SJSA1 (cell line): ENCODE results near the gene ASB13. TPM values are rescaled to one million over a fixed set of nuclear protein-coding genes. Genes with fewer than 3 reads are reported as not detected.

Experiments
- DNase-seq, 2 experiments: peaks; one replicate each; pipeline ENCODE4 v3.0.0-alpha.2; 2015 to 2020; ENCODE audit warnings: low spot score in 2 of 2, low read depth in 1 of 2
- H3K27ac ChIP-seq: fragments of 250-450 bp; sonication (Bioruptor Pico); 2 replicates; pipeline ENCODE4 v1.5.1; 2020; ENCODE audit warnings: mild to moderate bottlenecking, moderate library complexity
- H3K27me3 ChIP-seq: fragments of 250-450 bp; sonication (Bioruptor Pico); replicated peaks from 2 replicates; pipeline ENCODE4 v1.5.1; 2020; ENCODE audit warnings: mild to moderate bottlenecking, moderate library complexity
- H3K36me3 ChIP-seq: fragments of 250-450 bp; sonication (Bioruptor Pico); 2 replicates; pipeline ENCODE4 v1.5.1; 2020; ENCODE audit warnings: mild to moderate bottlenecking
- H3K4me1 ChIP-seq: fragments of 250-450 bp; sonication (Bioruptor Pico); replicated peaks from 2 replicates; pipeline ENCODE4 v1.6.1; 2021; ENCODE audit warnings: mild to moderate bottlenecking
- H3K4me3 ChIP-seq: fragments of 250-450 bp; sonication (Bioruptor Pico); 2 replicates; pipeline ENCODE4 v1.5.1; 2020; ENCODE audit warnings: mild to moderate bottlenecking
- H3K9me3 ChIP-seq: fragments of 250-450 bp; sonication (Bioruptor Pico); replicated peaks from 2 replicates; pipeline ENCODE4 v1.5.1; 2020; ENCODE audit warnings: mild to moderate bottlenecking
- total RNA-seq: library from RNA; depleted of rRNA; stranded (reverse); fragments of >200 nt; shearing (Covaris generic); gene quantifications from 2 replicates; pipeline ENCODE4 v1.2.3, GENCODE V29; 2014; rRNA removed

Gene ASB13
- total RNA-seq: 4.2 and 6.8 TPM in 2 replicates

GRCh38 chr10:5666008-5666840 lies at the start of gene ASB13:
ASB13 (minus strand) TSS chr10:5666595; CDS start chr10:5666551, 44 bp downstream.
- H3K4me1 ChIP-seq: peaks cover 16% of the 10 kb centered on the region
- H3K27ac ChIP-seq: no peak within 1 kb of the TSS
- peak; percentile 12 to 60 for DNase-seq
- no peaks in the 10 kb centered on the region for H3K9me3 ChIP-seq
- H3K4me3 ChIP-seq: peak within 1 kb of the TSS; percentile 78
- H3K27me3 ChIP-seq: peaks cover 21% of the 10 kb centered on the region
- H3K36me3 ChIP-seq: 0 out of 2 replicates have a peak, but pooled peaks cover 3% of the 10 kb centered on the region

GRCh38 chr10:5711642-5712041 lies 45.2 kb upstream of the ASB13 start:
- Histone ChIP-seq H3K27ac (no peak overlapping the region), H3K36me3 (no peaks in the 10 kb centered on the region), H3K27me3 (no peaks in the 10 kb centered on the region), H3K9me3 (no peaks in the 10 kb centered on the region), H3K4me3 (no peak overlapping the region), H3K4me1 (no peaks in the 10 kb centered on the region)
- DNase-seq: no peak

GRCh38 chr10:5710859-5711258 lies 44.5 kb upstream of the ASB13 start:
- H3K27me3 ChIP-seq: no peaks in the 10 kb centered on the region
- no peak overlapping the region for H3K27ac ChIP-seq
- no peak for DNase-seq
- H3K4me1 ChIP-seq: no peaks in the 10 kb centered on the region
- H3K4me3 ChIP-seq: no peak overlapping the region
- no peaks in the 10 kb centered on the region for H3K36me3 ChIP-seq
- no peaks in the 10 kb centered on the region for H3K9me3 ChIP-seq

GRCh38 chr10:5709865-5710264 lies 43.5 kb upstream of the ASB13 start:
- H3K27ac ChIP-seq: no peak overlapping the region
- H3K4me3 ChIP-seq: no peak overlapping the region
- no peaks in the 10 kb centered on the region for H3K9me3 ChIP-seq
- no peaks in the 10 kb centered on the region for H3K36me3 ChIP-seq
- H3K27me3 ChIP-seq: no peaks in the 10 kb centered on the region
- no peaks in the 10 kb centered on the region for H3K4me1 ChIP-seq
- no peak for DNase-seq

GRCh38 chr10:5708356-5708755 lies 42.0 kb upstream of the ASB13 start:
- no peak overlapping the region for H3K4me3 ChIP-seq
- H3K27me3 ChIP-seq: no peaks in the 10 kb centered on the region
- no peaks in the 10 kb centered on the region for H3K36me3 ChIP-seq
- DNase-seq: no peak
- H3K4me1 ChIP-seq: no peaks in the 10 kb centered on the region
- H3K27ac ChIP-seq: no peak overlapping the region
- no peaks in the 10 kb centered on the region for H3K9me3 ChIP-seq

- Histone ChIP-seq H3K4me1 (no peaks in the 10 kb centered on the region), H3K27ac (no peak overlapping the region), H3K9me3 (no peaks in the 10 kb centered on the region), H3K36me3 (no peaks in the 10 kb centered on the region), H3K4me3 (no peak overlapping the region), H3K27me3 (no peaks in the 10 kb centered on the region)
- no peak for DNase-seq
These were observed 31.7 kb upstream of the ASB13 start for GRCh38 chr10:5698062-5698461.

- no peaks in the 10 kb centered on the region for H3K4me1 ChIP-seq
- no peak for DNase-seq
- no peak overlapping the region for H3K4me3 ChIP-seq
- H3K36me3 ChIP-seq: no peaks in the 10 kb centered on the region
- no peak overlapping the region for H3K27ac ChIP-seq
- H3K27me3 ChIP-seq: no peaks in the 10 kb centered on the region
- H3K9me3 ChIP-seq: no peaks in the 10 kb centered on the region
These were observed 30.9 kb upstream of the ASB13 start for GRCh38 chr10:5697342-5697741.

- Histone ChIP-seq H3K36me3 (no peaks in the 10 kb centered on the region), H3K4me1 (no peaks in the 10 kb centered on the region), H3K4me3 (no peak overlapping the region), H3K27me3 (no peaks in the 10 kb centered on the region), H3K9me3 (no peaks in the 10 kb centered on the region), H3K27ac (no peak overlapping the region)
- no peak for DNase-seq
These were observed 28.2 kb upstream of the ASB13 start for GRCh38 chr10:5694573-5694972.

- no peak for DNase-seq
- no peaks in the 10 kb centered on the region for H3K36me3 ChIP-seq
- H3K4me3 ChIP-seq: no peak overlapping the region
- no peaks in the 10 kb centered on the region for H3K9me3 ChIP-seq
- no peak overlapping the region for H3K27ac ChIP-seq
- no peaks in the 10 kb centered on the region for H3K27me3 ChIP-seq
- no peaks in the 10 kb centered on the region for H3K4me1 ChIP-seq
These were observed 26.3 kb upstream of the ASB13 start for GRCh38 chr10:5692461-5693358.

GRCh38 chr10:5691786-5692185 lies 25.4 kb upstream of the ASB13 start:
- H3K36me3 ChIP-seq: no peaks in the 10 kb centered on the region
- no peaks in the 10 kb centered on the region for H3K4me1 ChIP-seq
- no peaks in the 10 kb centered on the region for H3K27me3 ChIP-seq
- no peak overlapping the region for H3K27ac ChIP-seq
- no peak overlapping the region for H3K4me3 ChIP-seq
- H3K9me3 ChIP-seq: no peaks in the 10 kb centered on the region
- no peak for DNase-seq

GRCh38 chr10:5688587-5688986 lies 22.2 kb upstream of the ASB13 start:
- no peak for DNase-seq
- Histone ChIP-seq H3K4me1 (peaks cover 12% of the 10 kb centered on the region), H3K27ac (no peak overlapping the region), H3K27me3 (no peaks in the 10 kb centered on the region), H3K4me3 (no peak overlapping the region), H3K9me3 (peaks cover 3% of the 10 kb centered on the region; the same call in 1 of the 2 replicates), H3K36me3 (peaks cover 7% of the 10 kb centered on the region)

- H3K9me3 ChIP-seq: peaks cover 3% of the 10 kb centered on the region; the same call in 1 of the 2 replicates
- H3K36me3 ChIP-seq: peaks cover 7% of the 10 kb centered on the region
- no peaks in the 10 kb centered on the region for H3K27me3 ChIP-seq
- H3K4me1 ChIP-seq: peaks cover 12% of the 10 kb centered on the region
- no peak for DNase-seq
- H3K27ac ChIP-seq: no peak overlapping the region
- peak overlapping the region; percentile 92 for H3K4me3 ChIP-seq
These were observed 19.4 kb upstream of the ASB13 start for GRCh38 chr10:5685764-5686240.

GRCh38 chr10:5684971-5685763 lies 18.8 kb upstream of the ASB13 start:
- H3K27ac ChIP-seq: peak overlapping the region; percentile 69
- peak overlapping the region; percentile 92 for H3K4me3 ChIP-seq
- H3K9me3 ChIP-seq: peaks cover 3% of the 10 kb centered on the region; the same call in 1 of the 2 replicates
- peak; percentile 69 to 71 for DNase-seq
- H3K36me3 ChIP-seq: peaks cover 7% of the 10 kb centered on the region
- no peaks in the 10 kb centered on the region for H3K27me3 ChIP-seq
- peaks cover 12% of the 10 kb centered on the region for H3K4me1 ChIP-seq
